ENCODE measurements around the gene CIDEC.

DNA sequence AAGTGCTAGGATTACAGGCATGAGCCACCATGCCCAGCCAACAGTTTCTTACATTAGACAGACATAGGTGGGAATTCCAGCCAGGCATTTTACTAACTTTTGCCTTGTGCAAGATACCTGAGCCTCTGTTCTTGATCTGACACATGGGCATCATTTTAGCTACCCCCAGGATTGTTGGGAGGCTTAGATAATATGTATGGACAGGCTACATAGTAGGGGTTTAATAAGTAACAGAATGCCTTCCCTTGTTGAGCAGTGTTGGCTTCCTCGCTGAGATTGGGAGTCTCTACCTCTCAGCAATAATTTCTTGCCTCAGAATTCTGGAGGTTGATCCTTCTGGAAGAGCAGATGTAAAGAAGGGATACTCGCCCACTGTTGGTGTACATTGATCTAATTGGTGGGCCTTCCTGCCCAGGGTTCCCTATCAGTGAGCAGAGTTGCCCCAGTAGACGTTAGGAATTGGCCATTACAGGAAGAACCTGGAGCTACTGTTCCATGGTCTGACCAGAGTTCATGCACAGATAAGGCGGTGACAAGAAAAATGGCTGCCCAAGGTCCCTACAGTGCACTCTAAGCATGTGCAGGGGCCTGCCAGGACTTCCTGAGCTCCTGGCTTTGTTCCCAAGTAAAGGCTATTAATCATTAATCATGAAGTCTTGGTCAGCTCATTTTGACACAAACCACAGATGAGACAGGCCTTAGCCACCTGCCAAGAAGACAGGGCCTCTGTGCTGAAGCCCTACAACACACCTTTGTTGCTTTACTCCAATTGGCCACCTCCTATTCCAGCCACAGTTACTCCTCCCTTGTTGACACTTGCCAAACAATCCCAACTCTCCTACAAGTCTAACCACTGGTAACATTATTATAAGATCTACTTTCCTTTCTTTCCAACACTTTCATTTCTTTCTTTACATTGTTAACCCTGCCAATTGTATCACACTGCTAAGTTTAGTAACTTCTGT is 17.6 kb upstream of the CIDEC start:
- no peak for TF ChIP-seq POLR2AphosphoS5 (IDR thresholded peaks at IDR 0.05)
- TF ChIP-seq, protein P1, sequence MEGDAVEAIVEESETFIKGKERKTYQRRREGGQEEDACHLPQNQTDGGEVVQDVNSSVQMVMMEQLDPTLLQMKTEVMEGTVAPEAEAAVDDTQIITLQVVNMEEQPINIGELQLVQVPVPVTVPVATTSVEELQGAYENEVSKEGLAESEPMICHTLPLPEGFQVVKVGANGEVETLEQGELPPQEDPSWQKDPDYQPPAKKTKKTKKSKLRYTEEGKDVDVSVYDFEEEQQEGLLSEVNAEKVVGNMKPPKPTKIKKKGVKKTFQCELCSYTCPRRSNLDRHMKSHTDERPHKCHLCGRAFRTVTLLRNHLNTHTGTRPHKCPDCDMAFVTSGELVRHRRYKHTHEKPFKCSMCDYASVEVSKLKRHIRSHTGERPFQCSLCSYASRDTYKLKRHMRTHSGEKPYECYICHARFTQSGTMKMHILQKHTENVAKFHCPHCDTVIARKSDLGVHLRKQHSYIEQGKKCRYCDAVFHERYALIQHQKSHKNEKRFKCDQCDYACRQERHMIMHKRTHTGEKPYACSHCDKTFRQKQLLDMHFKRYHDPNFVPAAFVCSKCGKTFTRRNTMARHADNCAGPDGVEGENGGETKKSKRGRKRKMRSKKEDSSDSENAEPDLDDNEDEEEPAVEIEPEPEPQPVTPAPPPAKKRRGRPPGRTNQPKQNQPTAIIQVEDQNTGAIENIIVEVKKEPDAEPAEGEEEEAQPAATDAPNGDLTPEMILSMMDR (IDR thresholded peaks at IDR 0.05; ENCODE audit: poor library complexity, severe bottlenecking): no peak
- TF ChIP-seq, protein P2, sequence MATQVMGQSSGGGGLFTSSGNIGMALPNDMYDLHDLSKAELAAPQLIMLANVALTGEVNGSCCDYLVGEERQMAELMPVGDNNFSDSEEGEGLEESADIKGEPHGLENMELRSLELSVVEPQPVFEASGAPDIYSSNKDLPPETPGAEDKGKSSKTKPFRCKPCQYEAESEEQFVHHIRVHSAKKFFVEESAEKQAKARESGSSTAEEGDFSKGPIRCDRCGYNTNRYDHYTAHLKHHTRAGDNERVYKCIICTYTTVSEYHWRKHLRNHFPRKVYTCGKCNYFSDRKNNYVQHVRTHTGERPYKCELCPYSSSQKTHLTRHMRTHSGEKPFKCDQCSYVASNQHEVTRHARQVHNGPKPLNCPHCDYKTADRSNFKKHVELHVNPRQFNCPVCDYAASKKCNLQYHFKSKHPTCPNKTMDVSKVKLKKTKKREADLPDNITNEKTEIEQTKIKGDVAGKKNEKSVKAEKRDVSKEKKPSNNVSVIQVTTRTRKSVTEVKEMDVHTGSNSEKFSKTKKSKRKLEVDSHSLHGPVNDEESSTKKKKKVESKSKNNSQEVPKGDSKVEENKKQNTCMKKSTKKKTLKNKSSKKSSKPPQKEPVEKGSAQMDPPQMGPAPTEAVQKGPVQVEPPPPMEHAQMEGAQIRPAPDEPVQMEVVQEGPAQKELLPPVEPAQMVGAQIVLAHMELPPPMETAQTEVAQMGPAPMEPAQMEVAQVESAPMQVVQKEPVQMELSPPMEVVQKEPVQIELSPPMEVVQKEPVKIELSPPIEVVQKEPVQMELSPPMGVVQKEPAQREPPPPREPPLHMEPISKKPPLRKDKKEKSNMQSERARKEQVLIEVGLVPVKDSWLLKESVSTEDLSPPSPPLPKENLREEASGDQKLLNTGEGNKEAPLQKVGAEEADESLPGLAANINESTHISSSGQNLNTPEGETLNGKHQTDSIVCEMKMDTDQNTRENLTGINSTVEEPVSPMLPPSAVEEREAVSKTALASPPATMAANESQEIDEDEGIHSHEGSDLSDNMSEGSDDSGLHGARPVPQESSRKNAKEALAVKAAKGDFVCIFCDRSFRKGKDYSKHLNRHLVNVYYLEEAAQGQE (IDR thresholded peaks at IDR 0.05; ENCODE audit: borderline replicate concordance): no peak
- no peak for TF ChIP-seq SMC3 (conservative IDR thresholded peaks at IDR 0.05; ENCODE audit: poor library complexity)
- no peak for TF ChIP-seq RAD21 (conservative IDR thresholded peaks at IDR 0.05)
- no peak for TF ChIP-seq EZH2 (IDR thresholded peaks at IDR 0.05; ENCODE audit: borderline replicate concordance, insufficient read depth, low read length, poor library complexity, severe bottlenecking)
